ENCODE measurements around the gene ZNF775.

ZNF775 gene

GRCh38 chr7:150340024-150340749 lies 38.9 kb upstream of the ZNF775 start:
- no peaks in the 10 kb centered on the region for H3K9me3 ChIP-seq (ENCODE audit: control insufficient read depth, insufficient read depth, low read length)
- no peaks in the 10 kb centered on the region for H3K36me3 ChIP-seq (ENCODE audit: insufficient read depth, low read length)
- H3K9ac ChIP-seq (ENCODE audit: low read depth, low read length): peak overlapping the region; percentile 64
- H3K4me1 ChIP-seq (ENCODE audit: insufficient read depth, low read length): peaks cover 9% of the 10 kb centered on the region

GRCh38 chr7:150340875-150341262 lies 38.3 kb upstream of the ZNF775 start:
- H3K9me3 ChIP-seq (ENCODE audit: control insufficient read depth, insufficient read depth, low read length): no peaks in the 10 kb centered on the region
- H3K36me3 ChIP-seq (ENCODE audit: insufficient read depth, low read length): no peaks in the 10 kb centered on the region
- peak overlapping the region; percentile 64 for H3K9ac ChIP-seq (ENCODE audit: low read depth, low read length)
- H3K4me1 ChIP-seq (ENCODE audit: insufficient read depth, low read length): peaks cover 7% of the 10 kb centered on the region

GRCh38 chr7:150341263-150342120 lies 37.6 kb upstream of the ZNF775 start, which contains the start of gene RARRES2:
TSS of gene RARRES2 (minus strand) at chr7:150341629. CDS start at chr7:150340609, 1,020 bp downstream.
- Histone ChIP-seq H3K4me1 (ENCODE audit: insufficient read depth, low read length) (peaks cover 3% of the 10 kb centered on the region; the same call in 1 of the 2 replicates), H3K36me3 (ENCODE audit: insufficient read depth, low read length) (no peaks in the 10 kb centered on the region), H3K9ac (ENCODE audit: low read depth, low read length) (peak within 1 kb of the TSS; percentile 64), H3K9me3 (ENCODE audit: control insufficient read depth, insufficient read depth, low read length) (no peaks in the 10 kb centered on the region)

- Histone ChIP-seq H3K9ac (ENCODE audit: low read depth, low read length) (peak overlapping the region; percentile 51), H3K9me3 (ENCODE audit: control insufficient read depth, insufficient read depth, low read length) (no peaks in the 10 kb centered on the region), H3K4me1 (ENCODE audit: insufficient read depth, low read length) (peaks cover 3% of the 10 kb centered on the region; the same call in 1 of the 2 replicates), H3K36me3 (ENCODE audit: insufficient read depth, low read length) (no peaks in the 10 kb centered on the region)
These were observed 37.1 kb upstream of the ZNF775 start for GRCh38 chr7:150342121-150342408.

- H3K4me1 ChIP-seq (ENCODE audit: insufficient read depth, low read length): peaks cover 3% of the 10 kb centered on the region; the same call in 1 of the 2 replicates
- H3K9ac ChIP-seq (ENCODE audit: low read depth, low read length): no peak overlapping the region
- H3K9me3 ChIP-seq (ENCODE audit: control insufficient read depth, insufficient read depth, low read length): peaks cover 2% of the 10 kb centered on the region
- no peaks in the 10 kb centered on the region for H3K36me3 ChIP-seq (ENCODE audit: insufficient read depth, low read length)
These were observed 35.9 kb upstream of the ZNF775 start for GRCh38 chr7:150343225-150343624.

- no peaks in the 10 kb centered on the region for H3K36me3 ChIP-seq (ENCODE audit: insufficient read depth, low read length)
- H3K4me1 ChIP-seq (ENCODE audit: insufficient read depth, low read length): peaks cover 3% of the 10 kb centered on the region; the same call in 1 of the 2 replicates
- H3K9ac ChIP-seq (ENCODE audit: low read depth, low read length): no peak overlapping the region
- H3K9me3 ChIP-seq (ENCODE audit: control insufficient read depth, insufficient read depth, low read length): peaks cover 5% of the 10 kb centered on the region
These were observed 34.8 kb upstream of the ZNF775 start for GRCh38 chr7:150344299-150344698.

GRCh38 chr7:150345012-150345411 lies 34.1 kb upstream of the ZNF775 start:
- H3K4me1 ChIP-seq (ENCODE audit: insufficient read depth, low read length): peaks cover 3% of the 10 kb centered on the region; the same call in 1 of the 2 replicates
- H3K9me3 ChIP-seq (ENCODE audit: control insufficient read depth, insufficient read depth, low read length): peaks cover 5% of the 10 kb centered on the region
- no peak overlapping the region for H3K9ac ChIP-seq (ENCODE audit: low read depth, low read length)
- no peaks in the 10 kb centered on the region for H3K36me3 ChIP-seq (ENCODE audit: insufficient read depth, low read length)

GRCh38 chr7:150346922-150347321 lies 32.2 kb upstream of the ZNF775 start:
- H3K9me3 ChIP-seq (ENCODE audit: control insufficient read depth, insufficient read depth, low read length): peaks cover 5% of the 10 kb centered on the region
- H3K9ac ChIP-seq (ENCODE audit: low read depth, low read length): no peak overlapping the region
- H3K36me3 ChIP-seq (ENCODE audit: insufficient read depth, low read length): no peaks in the 10 kb centered on the region
- 0 out of 2 replicates have a peak, but pooled peaks cover 3% of the 10 kb centered on the region for H3K4me1 ChIP-seq (ENCODE audit: insufficient read depth, low read length)

GRCh38 chr7:150351587-150352194 lies 27.4 kb upstream of the ZNF775 start:
- Histone ChIP-seq H3K4me1 (ENCODE audit: insufficient read depth, low read length) (no peaks in the 10 kb centered on the region), H3K9me3 (ENCODE audit: control insufficient read depth, insufficient read depth, low read length) (peaks cover 5% of the 10 kb centered on the region), H3K36me3 (ENCODE audit: insufficient read depth, low read length) (no peaks in the 10 kb centered on the region), H3K9ac (ENCODE audit: low read depth, low read length) (no peak overlapping the region)

GRCh38 chr7:150355666-150356059 lies 23.5 kb upstream of the ZNF775 start:
- Histone ChIP-seq H3K9ac (ENCODE audit: low read depth, low read length) (no peak overlapping the region), H3K9me3 (ENCODE audit: control insufficient read depth, insufficient read depth, low read length) (no peaks in the 10 kb centered on the region), H3K4me1 (ENCODE audit: insufficient read depth, low read length) (peaks cover 14% of the 10 kb centered on the region), H3K36me3 (ENCODE audit: insufficient read depth, low read length) (no peaks in the 10 kb centered on the region)

GRCh38 chr7:150356265-150356897 lies 22.7 kb upstream of the ZNF775 start:
- no peaks in the 10 kb centered on the region for H3K9me3 ChIP-seq (ENCODE audit: control insufficient read depth, insufficient read depth, low read length)
- peaks cover 16% of the 10 kb centered on the region for H3K4me1 ChIP-seq (ENCODE audit: insufficient read depth, low read length)
- H3K36me3 ChIP-seq (ENCODE audit: insufficient read depth, low read length): no peaks in the 10 kb centered on the region
- no peak overlapping the region for H3K9ac ChIP-seq (ENCODE audit: low read depth, low read length)

GRCh38 chr7:150357270-150357669 lies 21.9 kb upstream of the ZNF775 start:
- Histone ChIP-seq H3K4me1 (ENCODE audit: insufficient read depth, low read length) (peaks cover 25% of the 10 kb centered on the region), H3K9me3 (ENCODE audit: control insufficient read depth, insufficient read depth, low read length) (no peaks in the 10 kb centered on the region), H3K36me3 (ENCODE audit: insufficient read depth, low read length) (no peaks in the 10 kb centered on the region), H3K9ac (ENCODE audit: low read depth, low read length) (no peak overlapping the region)

- Histone ChIP-seq H3K9me3 (ENCODE audit: control insufficient read depth, insufficient read depth, low read length) (no peaks in the 10 kb centered on the region), H3K9ac (ENCODE audit: low read depth, low read length) (no peak overlapping the region), H3K4me1 (ENCODE audit: insufficient read depth, low read length) (peaks cover 27% of the 10 kb centered on the region), H3K36me3 (ENCODE audit: insufficient read depth, low read length) (no peaks in the 10 kb centered on the region)
These were observed 21.2 kb upstream of the ZNF775 start for GRCh38 chr7:150357771-150358427.

- Histone ChIP-seq H3K9ac (ENCODE audit: low read depth, low read length) (no peak overlapping the region), H3K9me3 (ENCODE audit: control insufficient read depth, insufficient read depth, low read length) (no peaks in the 10 kb centered on the region), H3K36me3 (ENCODE audit: insufficient read depth, low read length) (no peaks in the 10 kb centered on the region), H3K4me1 (ENCODE audit: insufficient read depth, low read length) (peaks cover 27% of the 10 kb centered on the region)
These were observed 20.7 kb upstream of the ZNF775 start for GRCh38 chr7:150358433-150358832.

Data from ES-I3 (cell line).